Adrenal gland (tissue), 5 donors: ENCODE data around the gene CCDC136.

ENCODE experiments used
- POLR2A ChIP-seq, 2 donors: fragments of 450-650 bp; IDR thresholded peaks; one replicate each; pipeline ENCODE4 v1.6.1; 2017; ENCODE audit warnings: antibody characterized with exemption in 2 of 2, mild to moderate bottlenecking in 2 of 2, moderate library complexity in 1 of 2
- TF ChIP-seq, protein P1 (sequence below), 6 experiments: fragments of 450-650 bp in 4 of 6; fragments of 200-600 bp in 2 of 6; sonication (generic) in 1 of 6; IDR thresholded peaks; 1 replicate in 5 of 6; 2 replicates in 1 of 6; pipeline versions ENCODE4 v1.5.1 to v1.8.0; 2016 to 2021; ENCODE audit warnings: antibody characterized with exemption in 6 of 6, mild to moderate bottlenecking in 2 of 6, moderate library complexity in 1 of 6
- donor health status: DM: no; HTN: no; CAD: no.

DNA sequence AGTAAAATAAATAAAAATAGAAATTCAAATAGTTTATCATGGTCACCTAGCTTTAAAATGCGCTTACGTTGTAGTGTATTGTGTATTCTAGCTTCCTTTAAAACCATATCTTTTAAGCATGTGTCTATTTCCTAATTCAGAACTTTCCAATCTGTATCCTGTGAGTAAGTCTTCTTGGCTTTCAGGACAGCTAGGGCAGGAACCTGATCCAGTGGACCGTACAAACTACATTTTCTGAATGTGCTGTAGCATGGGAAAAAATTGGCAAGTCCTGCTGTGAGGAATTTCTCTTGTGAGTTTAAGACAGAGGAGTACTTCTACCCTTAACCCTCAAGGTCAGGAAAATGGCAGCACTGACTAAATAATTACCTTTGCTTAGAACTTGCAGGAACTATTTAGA is 28.2 kb upstream of the CCDC136 start:
- TF ChIP-seq POLR2A (IDR thresholded peaks at IDR 0.05) = no peak
- TF ChIP-seq, protein P1, sequence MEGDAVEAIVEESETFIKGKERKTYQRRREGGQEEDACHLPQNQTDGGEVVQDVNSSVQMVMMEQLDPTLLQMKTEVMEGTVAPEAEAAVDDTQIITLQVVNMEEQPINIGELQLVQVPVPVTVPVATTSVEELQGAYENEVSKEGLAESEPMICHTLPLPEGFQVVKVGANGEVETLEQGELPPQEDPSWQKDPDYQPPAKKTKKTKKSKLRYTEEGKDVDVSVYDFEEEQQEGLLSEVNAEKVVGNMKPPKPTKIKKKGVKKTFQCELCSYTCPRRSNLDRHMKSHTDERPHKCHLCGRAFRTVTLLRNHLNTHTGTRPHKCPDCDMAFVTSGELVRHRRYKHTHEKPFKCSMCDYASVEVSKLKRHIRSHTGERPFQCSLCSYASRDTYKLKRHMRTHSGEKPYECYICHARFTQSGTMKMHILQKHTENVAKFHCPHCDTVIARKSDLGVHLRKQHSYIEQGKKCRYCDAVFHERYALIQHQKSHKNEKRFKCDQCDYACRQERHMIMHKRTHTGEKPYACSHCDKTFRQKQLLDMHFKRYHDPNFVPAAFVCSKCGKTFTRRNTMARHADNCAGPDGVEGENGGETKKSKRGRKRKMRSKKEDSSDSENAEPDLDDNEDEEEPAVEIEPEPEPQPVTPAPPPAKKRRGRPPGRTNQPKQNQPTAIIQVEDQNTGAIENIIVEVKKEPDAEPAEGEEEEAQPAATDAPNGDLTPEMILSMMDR (IDR thresholded peaks at IDR 0.05) = no peak
